HG02588 (cell line): ENCODE data around the gene NMRK2.
"Not testable (repeated sequence)": the region's sequence is repeated elsewhere in the genome, so short reads cannot be mapped to it uniquely, and the experiment has no call there.

Source experiments
- ATAC-seq: cut with Tn5 transposase; IDR thresholded peaks from one replicate; pipeline ENCODE4 v1.9.1; 2021; ENCODE audit warnings: mild to moderate bottlenecking, moderate library complexity; ENCODE audit not compliant: unreplicated experiment

The NMRK2 gene, protein sequence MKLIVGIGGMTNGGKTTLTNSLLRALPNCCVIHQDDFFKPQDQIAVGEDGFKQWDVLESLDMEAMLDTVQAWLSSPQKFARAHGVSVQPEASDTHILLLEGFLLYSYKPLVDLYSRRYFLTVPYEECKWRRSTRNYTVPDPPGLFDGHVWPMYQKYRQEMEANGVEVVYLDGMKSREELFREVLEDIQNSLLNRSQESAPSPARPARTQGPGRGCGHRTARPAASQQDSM

DNA sequence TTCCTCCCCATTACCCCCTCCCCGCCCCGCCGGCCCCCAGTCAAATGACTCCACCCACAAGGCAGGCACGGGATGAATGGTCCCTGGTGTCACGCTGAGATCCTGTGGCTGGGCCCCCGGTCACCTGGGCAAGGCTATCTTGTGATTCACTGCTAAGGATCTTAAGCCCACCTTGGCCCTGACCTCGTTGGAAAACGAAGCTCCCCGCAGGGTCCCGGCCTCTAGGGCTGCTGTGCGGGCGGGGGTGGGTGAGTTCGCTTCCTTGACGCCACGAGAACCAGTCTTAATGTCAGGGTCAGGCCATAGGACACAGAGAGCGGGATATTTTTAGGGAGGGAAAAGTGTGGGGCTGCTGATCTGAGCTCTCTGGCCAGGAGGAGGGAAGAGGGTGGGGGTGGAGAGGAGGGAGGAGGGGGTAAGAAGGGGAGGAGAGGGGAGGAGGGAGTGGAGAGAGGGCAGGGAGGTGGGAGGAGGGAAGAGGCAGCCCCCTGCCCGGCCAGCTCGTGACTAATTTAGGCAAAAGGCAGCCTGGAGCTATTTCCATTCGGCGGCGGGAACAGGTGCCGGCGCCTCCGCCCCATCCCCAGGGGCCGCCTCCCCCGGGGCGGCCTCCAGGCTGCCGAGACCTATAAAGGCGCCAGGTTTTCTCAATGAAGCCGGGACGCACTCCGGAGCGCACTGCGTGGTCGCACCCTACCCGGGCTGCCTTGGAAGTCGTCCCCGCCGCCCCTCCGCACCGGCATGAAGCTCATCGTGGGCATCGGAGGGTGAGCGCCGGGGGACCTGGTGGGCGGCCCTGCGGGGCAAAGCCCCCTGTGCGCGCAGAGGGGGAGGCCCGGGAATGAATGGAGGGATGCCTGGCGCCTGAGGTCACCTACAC lies at the start of gene NMRK2:
NMRK2 (plus strand) TSS at position 139 of the 880 bp plus-strand sequence; CDS start at position 742, 603 bp downstream.
- no peak for ATAC-seq

DNA sequence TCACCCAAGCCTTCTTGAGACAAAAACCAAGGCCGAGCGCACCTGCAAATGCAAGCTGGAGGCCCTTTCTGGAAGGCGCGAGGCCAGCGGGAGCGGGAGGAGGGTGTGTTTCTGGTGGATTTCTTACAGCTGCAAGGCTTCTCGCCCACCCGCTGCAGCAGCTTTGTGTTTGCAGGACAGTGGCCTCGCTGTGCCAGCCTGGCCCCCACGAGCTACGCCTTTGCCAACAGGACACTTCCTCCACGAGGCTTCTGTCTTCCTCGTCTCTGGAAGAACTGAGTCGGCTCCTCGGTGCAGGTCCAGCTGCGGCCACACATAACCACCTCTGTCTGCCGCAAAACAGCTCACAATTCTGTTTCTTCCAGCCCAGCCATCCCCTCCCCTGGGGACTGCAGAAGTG lies 42.3 kb upstream of the NMRK2 start:
- ATAC-seq = no peak

- ATAC-seq = no peak
Observed at GRCh38 chr19:3893509-3894179, 39.2 kb upstream of the NMRK2 start.

DNA sequence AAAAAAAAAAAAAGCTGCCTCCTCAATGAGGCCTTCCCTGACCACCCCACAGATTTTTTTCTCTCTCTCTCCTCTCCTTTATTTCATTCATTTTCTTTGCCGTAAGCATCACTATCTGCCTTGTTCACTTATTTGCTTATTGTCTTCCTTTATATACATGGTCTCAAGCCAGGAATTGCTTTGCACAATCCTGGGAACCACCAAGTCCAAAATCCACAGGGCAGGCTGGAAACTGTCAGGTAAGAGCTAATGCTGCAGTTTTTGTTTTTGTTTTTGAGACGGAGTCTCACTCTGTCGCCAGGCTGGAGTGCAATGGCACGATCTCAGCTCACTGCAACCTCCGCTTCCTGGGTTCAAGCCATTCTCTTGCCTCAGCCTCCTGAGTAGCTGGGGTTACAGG lies 37.9 kb upstream of the NMRK2 start:
- not testable (repeated sequence) for ATAC-seq

- no peak for ATAC-seq
Observed at GRCh38 chr19:3895788-3896187, 37.1 kb upstream of the NMRK2 start.

DNA sequence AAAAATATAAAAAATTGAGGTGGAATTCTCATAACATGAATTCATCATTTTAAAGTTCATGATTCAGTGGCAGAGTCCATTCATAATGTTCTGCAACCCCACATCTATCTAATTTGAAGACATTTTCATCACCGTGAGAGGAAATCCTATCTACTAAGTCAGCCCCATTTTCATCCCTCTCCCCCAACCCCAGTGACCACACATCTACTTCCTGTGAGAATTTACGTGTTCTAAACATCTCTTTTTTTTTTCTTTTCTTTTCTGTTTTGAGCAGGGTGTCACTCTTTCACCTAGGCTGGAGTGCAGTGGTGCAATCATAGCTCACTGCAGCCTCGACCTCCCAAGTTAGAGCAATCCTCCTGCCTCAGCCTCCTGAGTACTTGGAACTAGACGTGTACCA lies 34.9 kb upstream of the NMRK2 start:
- ATAC-seq = no peak

GRCh38 chr19:3898426-3898825 lies 34.4 kb upstream of the NMRK2 start:
- ATAC-seq = no peak

GRCh38 chr19:3899531-3900294 lies 33.2 kb upstream of the NMRK2 start:
- no peak for ATAC-seq

- no peak for ATAC-seq
Observed at GRCh38 chr19:3902317-3902973, 30.4 kb upstream of the NMRK2 start.

GRCh38 chr19:3904233-3904632 lies 28.6 kb upstream of the NMRK2 start:
- ATAC-seq = no peak

- ATAC-seq = no peak
Observed at GRCh38 chr19:3907626-3908265, 25.1 kb upstream of the NMRK2 start.

DNA sequence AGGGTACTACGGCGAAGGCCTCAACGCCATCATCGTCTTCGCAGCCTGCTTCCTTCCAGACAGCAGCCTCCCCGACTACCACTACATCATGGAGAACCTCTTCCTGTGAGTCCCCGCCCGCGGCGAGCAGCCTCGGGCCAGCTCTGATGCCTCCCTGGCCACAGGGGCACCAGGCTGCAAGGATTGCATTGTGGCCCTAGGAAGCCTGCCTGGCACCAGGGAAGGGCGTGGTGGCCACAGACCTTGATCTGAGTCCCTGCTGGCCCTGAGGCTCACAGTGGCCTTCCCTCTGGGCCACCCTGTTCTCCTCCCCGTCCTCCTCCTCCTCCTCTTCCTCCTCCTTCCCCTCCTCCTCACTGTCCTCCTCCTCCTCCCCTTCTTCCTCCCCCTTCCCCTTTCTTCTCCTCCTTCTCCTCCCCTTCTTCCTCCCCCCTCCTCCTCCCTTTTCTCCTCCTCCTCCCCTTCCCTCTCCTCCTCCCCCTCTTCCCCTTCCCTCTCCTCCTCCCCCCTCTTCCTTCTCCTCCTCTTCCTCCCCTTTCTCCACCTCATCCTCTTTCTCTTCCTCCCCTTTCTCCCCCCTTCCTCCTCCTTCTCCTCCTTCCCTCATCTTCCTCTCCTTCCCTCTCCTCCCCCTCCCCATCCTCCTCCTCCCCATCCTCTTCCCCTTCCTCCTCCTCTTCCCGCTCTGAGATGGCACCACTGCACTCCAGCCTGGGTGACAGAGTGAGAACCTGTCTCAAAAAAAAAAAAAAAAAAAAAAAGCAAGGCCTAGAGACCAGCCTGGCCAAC lies 24.4 kb upstream of the NMRK2 start:
- no peak for ATAC-seq

DNA sequence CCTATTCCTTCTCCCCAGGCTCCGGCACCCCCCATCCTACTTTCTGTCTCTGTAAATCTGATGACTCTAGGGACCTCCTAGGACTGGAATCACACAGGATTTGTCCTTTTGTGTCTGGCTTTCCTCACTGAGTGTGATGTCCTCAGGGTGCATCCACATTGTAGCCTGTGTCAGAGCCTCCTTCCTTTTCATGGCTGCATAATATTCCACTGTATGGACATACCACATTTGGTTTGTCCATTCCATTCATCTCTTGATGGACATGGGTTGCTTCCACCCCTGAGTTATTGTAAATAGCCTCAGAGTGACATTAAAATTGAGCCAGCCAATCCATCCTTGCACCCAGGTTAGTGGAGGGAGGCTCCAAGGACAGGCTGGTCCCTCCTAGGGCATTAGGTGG lies 22.8 kb upstream of the NMRK2 start:
- ATAC-seq = no peak

DNA sequence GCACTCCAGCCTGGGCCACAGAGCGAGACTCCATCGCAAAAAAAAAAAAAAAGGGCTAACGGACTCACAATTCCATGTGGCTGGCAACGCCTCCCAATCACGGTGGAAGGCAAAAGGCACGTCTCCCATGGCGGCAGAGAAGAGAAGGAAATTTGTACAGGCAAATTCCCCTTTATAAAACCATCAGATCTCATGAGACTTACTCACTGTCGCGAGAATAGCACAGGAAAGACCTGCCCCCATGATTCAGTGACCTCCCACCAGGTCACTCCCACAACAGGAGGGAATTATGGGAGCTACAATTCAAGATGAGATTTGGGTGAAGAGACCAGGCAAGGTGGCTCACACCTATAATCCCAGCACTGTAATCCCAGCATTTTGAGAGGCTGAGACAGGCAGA lies 18.7 kb upstream of the NMRK2 start:
- no peak for ATAC-seq

DNA sequence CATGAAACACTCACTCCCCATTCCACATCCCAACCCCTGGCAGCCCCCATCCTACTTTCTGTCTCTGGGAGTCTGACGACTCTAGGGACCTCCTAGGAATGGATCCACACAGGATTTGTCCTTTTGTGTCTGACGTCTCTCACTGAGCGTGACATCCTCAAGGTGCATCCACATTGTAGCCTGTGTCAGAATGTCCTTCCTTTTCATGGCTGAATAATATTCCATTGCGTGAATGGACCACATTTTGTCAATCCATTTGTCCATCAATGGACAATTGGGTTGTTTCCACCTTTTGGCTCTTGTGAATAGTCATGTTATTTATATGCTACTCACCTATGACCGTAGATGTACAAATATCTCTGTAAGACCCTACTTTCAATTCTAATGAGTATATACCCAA lies 16.8 kb upstream of the NMRK2 start:
- no peak for ATAC-seq

DNA sequence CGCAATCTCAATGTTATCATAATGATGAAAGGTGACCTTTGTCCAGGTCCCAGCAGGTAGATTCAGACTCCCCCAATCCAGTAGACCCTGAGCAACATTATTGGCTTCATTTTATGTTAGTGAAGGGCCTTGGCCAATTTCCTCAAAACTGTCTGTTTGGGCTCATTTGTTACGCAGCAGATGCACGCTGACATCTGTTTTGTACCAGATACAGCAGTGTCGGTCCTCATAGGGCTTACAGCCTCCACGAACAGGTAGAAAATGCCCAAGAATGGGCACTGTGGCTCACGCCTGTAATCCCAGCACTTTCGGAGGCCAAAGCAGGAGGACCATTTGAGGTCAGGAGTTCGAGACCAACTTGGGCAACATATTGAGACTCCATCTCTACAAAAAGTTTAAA lies 13.1 kb upstream of the NMRK2 start:
- no peak for ATAC-seq

DNA sequence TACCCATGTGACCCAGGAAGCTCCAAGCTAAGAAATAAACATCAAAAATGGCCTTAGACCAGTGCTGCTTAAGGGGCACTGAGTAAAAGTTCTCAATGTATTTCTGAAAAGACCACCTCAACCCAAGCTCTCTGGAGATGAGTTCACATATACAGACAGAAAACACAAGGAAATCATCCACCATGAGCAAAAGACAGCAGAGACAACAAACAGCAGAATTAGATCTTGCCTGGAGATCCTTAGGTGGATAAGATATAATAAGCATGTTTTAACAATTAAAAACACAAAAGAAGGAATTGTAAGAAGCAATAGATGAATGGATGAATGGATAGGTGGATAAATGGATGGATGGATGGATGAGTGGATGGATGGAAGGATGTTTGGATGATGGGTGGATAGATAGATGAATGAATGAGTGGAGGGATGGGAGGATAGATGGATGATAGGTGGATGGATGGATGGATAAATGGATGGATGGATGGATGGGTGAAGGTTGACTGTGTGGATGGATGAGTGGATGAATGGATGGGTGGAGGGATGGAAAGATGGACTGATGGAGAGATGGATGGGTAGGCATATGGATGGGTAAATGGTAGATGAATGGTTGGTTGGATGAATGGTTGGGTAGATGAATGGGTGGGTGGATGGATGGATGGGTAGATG lies 9.6 kb upstream of the NMRK2 start:
- ATAC-seq = no peak

DNA sequence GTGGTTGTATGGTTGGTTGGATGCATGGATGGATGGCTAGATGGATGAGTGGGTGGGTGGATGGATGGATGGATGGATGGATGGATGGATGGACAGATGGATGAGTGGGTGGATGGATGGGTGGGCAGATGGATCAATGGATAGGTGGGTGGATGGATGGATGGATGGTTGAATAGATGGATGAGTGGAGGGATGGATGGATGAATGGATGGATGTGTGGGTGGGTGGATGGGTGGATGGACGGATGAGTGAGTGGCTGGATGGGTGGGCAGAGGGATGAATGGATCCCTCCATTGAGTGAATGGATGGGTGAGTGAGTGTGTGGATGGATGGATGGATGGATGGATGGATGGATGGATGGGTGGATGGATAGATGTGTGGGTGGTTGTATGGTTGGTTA lies 9.0 kb upstream of the NMRK2 start:
- ATAC-seq = no peak

DNA sequence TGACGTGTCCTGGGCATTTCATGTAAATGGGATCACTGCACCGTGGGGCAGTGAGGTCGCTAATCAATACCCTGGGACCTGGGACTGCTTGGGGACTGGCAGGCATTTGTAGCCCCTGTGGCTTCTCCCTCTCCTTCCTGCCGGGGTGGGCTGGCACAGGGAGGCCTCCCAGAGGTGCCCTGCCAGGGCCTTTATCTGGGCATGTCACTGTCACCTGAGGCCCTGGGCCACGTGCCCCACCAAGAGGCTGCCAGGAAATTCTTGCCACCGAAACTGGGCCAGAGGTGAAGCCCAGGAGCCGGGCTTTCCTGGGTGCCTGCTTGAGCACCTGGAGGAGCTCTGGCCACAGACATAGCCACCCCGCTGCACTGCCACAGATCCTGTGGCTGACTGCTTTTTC lies 1.8 kb upstream of the NMRK2 start:
- ATAC-seq = no peak
